Erythroblast (primary cell): ENCODE data around the gene IFNW1.

Experiments used
- GATA1 ChIP-seq: IDR thresholded peaks from 2 replicates; pipeline ENCODE4 v1.6.1; 2011; ENCODE audit warnings: low read depth, mild to moderate bottlenecking, control low read depth, low read length, moderate library complexity
- POLR2A ChIP-seq: IDR thresholded peaks from 2 replicates; pipeline ENCODE4 v1.6.1; 2011; ENCODE audit warnings: mild to moderate bottlenecking, low read length

DNA sequence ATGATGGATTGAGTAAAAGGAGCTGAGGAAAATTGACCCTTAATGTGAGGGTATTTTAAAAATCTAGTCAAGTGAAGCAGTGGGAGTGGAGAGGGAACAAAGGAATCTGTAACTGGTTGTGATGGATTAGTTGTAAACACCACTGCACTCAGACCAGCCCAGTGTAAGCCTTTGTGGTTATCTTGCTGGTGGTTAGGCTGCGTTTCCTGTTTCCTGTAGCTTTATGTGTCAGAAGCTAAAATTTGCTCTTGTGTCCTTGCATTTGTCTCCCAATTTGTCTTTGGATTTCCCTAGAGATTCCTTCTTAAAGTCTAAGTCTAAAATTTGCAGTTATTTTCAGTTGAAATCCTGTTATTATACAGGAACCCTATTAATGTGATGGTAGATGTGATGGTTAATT, 18.5 kb upstream of the IFNW1 start:
- no peak for TF ChIP-seq POLR2A
- no peak for TF ChIP-seq GATA1
